H1 (cell line): ENCODE results near the gene WFDC12. TPM values are rescaled to one million over a fixed set of nuclear protein-coding genes. Genes with fewer than 3 reads are reported as not detected.
A peak's percentile ranks its signal among the peaks of the same experiment; 100 is the strongest.

Source experiments
- CTCF ChIA-PET: fragments of 300-600 bp; sonication (Branson Sonifier 250); formaldehyde crosslinking; loops from one replicate; lab custom pipeline; 2021; ENCODE audit not compliant: partially characterized antibody; lab: Charles Lee
- POLR2A ChIA-PET: fragments of 300-600 bp; sonication (Branson Sonifier 250); formaldehyde crosslinking; loops from one replicate; lab custom pipeline; 2021; ENCODE audit warnings: inconsistent platforms; ENCODE audit not compliant: partially characterized antibody; lab: Charles Lee
- DNase-seq, 2 experiments: peaks; one replicate each; pipeline versions ENCODE4 v3.0.0 to v3.0.0-alpha.2; 2010 to 2022; ENCODE audit warnings: low spot score in 2 of 2, low read depth in 1 of 2, mixed read lengths in 1 of 2
- FAIRE-seq: peaks from 2 replicates; lab custom pipeline; 2011; peaks lifted over from hg19 to GRCh38; lab: Jason Lieb, UNC
- H2AFZ ChIP-seq: 2 replicates; pipeline ENCODE4 v1.8.1; 2012; ENCODE audit warnings: low read length, inconsistent platforms
- H2AK5ac ChIP-seq: 2 replicates; pipeline ENCODE4 v1.6.1; 2013; ENCODE audit warnings: low read depth, low read length
- H2BK120ac ChIP-seq: replicated peaks from 2 replicates; pipeline ENCODE3; 2013; ENCODE audit warnings: low read depth, low read length, inconsistent platforms
- H2BK12ac ChIP-seq: 2 replicates; pipeline ENCODE4 v1.6.1; 2013; ENCODE audit warnings: low read depth, low read length
- H2BK15ac ChIP-seq: 2 replicates; pipeline ENCODE4 v1.6.1; 2013; ENCODE audit warnings: low read length
- H2BK20ac ChIP-seq: 2 replicates; pipeline ENCODE4 v1.6.1; 2013; ENCODE audit warnings: low read length
- H2BK5ac ChIP-seq: 2 replicates; pipeline ENCODE4 v1.6.1; 2013; ENCODE audit warnings: low read depth, low read length
- H3K14ac ChIP-seq: 2 replicates; pipeline ENCODE4 v1.6.1; 2013; ENCODE audit warnings: inconsistent platforms; ENCODE audit not compliant: insufficient read length
- H3K18ac ChIP-seq: 2 replicates; pipeline ENCODE4 v1.6.1; 2013; ENCODE audit warnings: low read length; ENCODE audit errors: extremely low read depth
- H3K23ac ChIP-seq: 2 replicates; pipeline ENCODE4 v1.6.1; 2013; ENCODE audit warnings: inconsistent platforms; ENCODE audit not compliant: insufficient read length
- H3K23me2 ChIP-seq: 2 replicates; pipeline ENCODE4 v1.6.1; 2013; ENCODE audit warnings: low read depth, low read length
- H3K27ac ChIP-seq: 2 replicates; pipeline ENCODE4 v1.6.1; 2011; ENCODE audit warnings: low read depth, low read length, inconsistent platforms
- H3K27me3 ChIP-seq, 4 experiments: replicated peaks in 1 of 4; 1 replicate in 1 of 4; 2 replicates in 3 of 4; pipeline versions ENCODE4 v1.6.1 to v1.8.1; 2011 to 2013; ENCODE audit warnings: low read length in 3 of 4, mild to moderate bottlenecking in 3 of 4, inconsistent platforms in 2 of 4, mixed read lengths in 2 of 4, moderate library complexity in 1 of 4; ENCODE audit not compliant: control insufficient read depth in 3 of 4, insufficient read depth in 3 of 4; ENCODE audit errors: extremely low read depth in 1 of 4
- H3K36me3 ChIP-seq, 4 experiments: 2 replicates each; pipeline versions ENCODE4 v1.6.1 to v1.8.1; 2011 to 2013; ENCODE audit warnings: mild to moderate bottlenecking in 4 of 4, low read length in 3 of 4, moderate library complexity in 2 of 4, control low read depth in 1 of 4, inconsistent platforms in 1 of 4; ENCODE audit not compliant: insufficient read depth in 4 of 4, control insufficient read depth in 2 of 4
- H3K4ac ChIP-seq: replicated peaks from 2 replicates; pipeline ENCODE3; 2013; ENCODE audit warnings: low read length, low read depth, mixed read lengths, inconsistent platforms; ENCODE audit not compliant: insufficient read length
- H3K4me1 ChIP-seq, 4 experiments: replicated peaks in 1 of 4; 1 replicate in 1 of 4; 2 replicates in 3 of 4; pipeline versions ENCODE4 v1.6.1 to v1.8.1; 2011 to 2013; ENCODE audit warnings: low read length in 3 of 4, inconsistent platforms in 2 of 4, mixed read lengths in 1 of 4; ENCODE audit not compliant: insufficient read depth in 4 of 4, control insufficient read depth in 3 of 4
- H3K4me2 ChIP-seq, 2 experiments: 2 replicates each; pipeline versions ENCODE4 v1.6.1 to v1.8.1; 2011 to 2013; ENCODE audit warnings: low read depth in 2 of 2, low read length in 2 of 2, control low read depth in 1 of 2, inconsistent platforms in 1 of 2, mild to moderate bottlenecking in 1 of 2; ENCODE audit not compliant: insufficient read depth in 1 of 2
- H3K4me3 ChIP-seq, 4 experiments: fragments of 200-600, 300-600 bp in 1 of 4; sonication (generic), shearing (Covaris generic), sonication (Bioruptor Twin) in 1 of 4; 2 replicates each; pipeline versions ENCODE4 v1.5.1 to v1.8.1; 2011 to 2016; ENCODE audit warnings: low read length in 4 of 4, low read depth in 3 of 4, control low read depth in 2 of 4, inconsistent platforms in 2 of 4, mild to moderate bottlenecking in 2 of 4, mixed read lengths in 1 of 4, moderate library complexity in 1 of 4; ENCODE audit not compliant: insufficient read depth in 2 of 4; ENCODE audit errors: extremely low read depth in 1 of 4
- H3K56ac ChIP-seq: replicated peaks from 2 replicates; pipeline ENCODE3; 2013; ENCODE audit warnings: low read depth, mild to moderate bottlenecking, mixed read lengths, low read length, inconsistent platforms; ENCODE audit not compliant: insufficient read length
- H3K79me1 ChIP-seq: 2 replicates; pipeline ENCODE4 v1.6.1; 2013; ENCODE audit warnings: low read depth, low read length, control low read depth
- H3K79me2 ChIP-seq, 2 experiments: 2 replicates each; pipeline versions ENCODE4 v1.6.1 to v1.8.1; 2012 to 2013; ENCODE audit warnings: low read length in 2 of 2, mild to moderate bottlenecking in 2 of 2, inconsistent platforms in 1 of 2; ENCODE audit not compliant: insufficient read depth in 2 of 2, control insufficient read depth in 1 of 2
- H3K9ac ChIP-seq, 4 experiments: replicated peaks in 1 of 4; 1 replicate in 1 of 4; 2 replicates in 3 of 4; pipeline versions ENCODE4 v1.6.1 to v1.8.1; 2011 to 2013; ENCODE audit warnings: low read depth in 3 of 4, low read length in 3 of 4, control low read depth in 2 of 4, mild to moderate bottlenecking in 2 of 4, moderate library complexity in 2 of 4, inconsistent platforms in 1 of 4; ENCODE audit errors: extremely low read depth in 1 of 4
- H3K9me3 ChIP-seq, 2 experiments: 2 replicates each; pipeline versions ENCODE4 v1.6.1 to v1.8.1; 2012 to 2013; ENCODE audit warnings: mild to moderate bottlenecking in 2 of 2, moderate library complexity in 2 of 2, control low read depth in 1 of 2, inconsistent platforms in 1 of 2, low read depth in 1 of 2, low read length in 1 of 2, mixed read lengths in 1 of 2; ENCODE audit not compliant: insufficient read depth in 2 of 2
- H4K20me1 ChIP-seq, 2 experiments: replicated peaks in 1 of 2; 2 replicates each; pipeline versions ENCODE3 to v1.8.1; 2011 to 2013; ENCODE audit warnings: inconsistent platforms in 2 of 2, low read length in 2 of 2, mild to moderate bottlenecking in 1 of 2; ENCODE audit not compliant: insufficient read depth in 2 of 2, control insufficient read depth in 1 of 2
- H4K5ac ChIP-seq: 2 replicates; pipeline ENCODE4 v1.6.1; 2013; ENCODE audit warnings: low read length, low read depth, mixed read lengths, inconsistent platforms; ENCODE audit not compliant: insufficient read length
- H4K8ac ChIP-seq: 2 replicates; pipeline ENCODE4 v1.8.0; 2013; ENCODE audit warnings: mild to moderate bottlenecking, moderate library complexity, low read length, inconsistent platforms; ENCODE audit not compliant: insufficient read depth; ENCODE audit errors: extremely low read depth
- H4K91ac ChIP-seq: replicated peaks from 2 replicates; pipeline ENCODE3; 2013; ENCODE audit warnings: low read length, mixed read lengths, inconsistent platforms; ENCODE audit not compliant: insufficient read length
- BCL11A ChIP-seq, 2 experiments: IDR thresholded peaks; one replicate each; pipeline ENCODE4 v1.6.1; 2011; ENCODE audit warnings: low read depth in 2 of 2, low read length in 2 of 2, mild to moderate bottlenecking in 2 of 2
- FOSL1 ChIP-seq: IDR thresholded peaks from 2 replicates; pipeline ENCODE4 v1.6.1; 2011; ENCODE audit warnings: mild to moderate bottlenecking, low read depth, low read length, moderate library complexity; ENCODE audit not compliant: insufficient read depth
- HDAC2 ChIP-seq, 2 experiments: fragments of 300-600 bp in 1 of 2; sonication (generic) in 1 of 2; IDR thresholded peaks; 2 replicates each; pipeline ENCODE4 v1.6.1; 2011 to 2012; ENCODE audit warnings: low read depth in 2 of 2, low read length in 2 of 2, mild to moderate bottlenecking in 2 of 2, moderate library complexity in 2 of 2, borderline replicate concordance in 1 of 2, inconsistent platforms in 1 of 2
- POLR2AphosphoS5 ChIP-seq: IDR thresholded peaks from 2 replicates; pipeline ENCODE4 v1.6.1; 2011; ENCODE audit warnings: low read depth, low read length
- RAD21 ChIP-seq, 2 experiments: IDR thresholded peaks in 1 of 2; conservative IDR thresholded peaks in 1 of 2; 2 replicates each; pipeline ENCODE4 v1.6.1; 2011; ENCODE audit warnings: low read depth in 2 of 2, low read length in 2 of 2, improper control_type of control experiment in 1 of 2, inconsistent platforms in 1 of 2, mild to moderate bottlenecking in 1 of 2, moderate library complexity in 1 of 2
- WGBS, 2 experiments: shearing (Covaris generic) in 1 of 2; methylation state at CpG; one replicate each; pipeline versions ENCODE4 v1.1.6 to v1.1.7; 2013 to 2015; ENCODE audit warnings: low lambda C conversion rate in 2 of 2, mixed read lengths in 2 of 2, inconsistent platforms in 1 of 2, low coverage in 1 of 2, missing lambda C conversion rate in 1 of 2; ENCODE audit not compliant: insufficient replicate concordance in 2 of 2, insufficient coverage in 1 of 2, insufficient read length in 1 of 2; ENCODE audit errors: extremely low coverage in 1 of 2, missing lambda C conversion rate in 1 of 2; 5-methylcytosine and 5-hydroxymethylcytosine counted together
- polyA plus RNA-seq, 7 experiments: library from polyadenylated mRNA; depleted of rRNA in 3 of 7; stranded (reverse) in 5 of 7; unstranded in 2 of 7; fragments of >200 nt in 5 of 7; fragments of 200-250 nt in 2 of 7; gene quantifications; 1 replicate in 5 of 7; 2 replicates in 1 of 7; 4 replicates in 1 of 7; pipeline versions ENCODE4 v1.2.1 to v1.2.3, GENCODE V29; 2011 to 2013; ENCODE audit warnings: missing spikeins in 2 of 7, mixed read lengths in 2 of 7
- total RNA-seq: library from RNA; stranded (reverse); fragmentation: NEBNext Ultra II Directional; extraction: Animal tissue kit (Norgen Biotek cat#: 25700); gene quantifications from 2 replicates; pipeline ENCODE4 v1.2.1, GENCODE V29; 2021
- TF ChIP-seq, protein P1 (sequence below): IDR thresholded peaks from 2 replicates; pipeline ENCODE4 v1.6.1; 2012; ENCODE audit warnings: inconsistent platforms
- TF ChIP-seq, protein P2 (sequence below): IDR thresholded peaks from 2 replicates; pipeline ENCODE4 v1.6.1; 2012; ENCODE audit warnings: low read length, inconsistent platforms
- TF ChIP-seq, protein P3 (sequence below): IDR thresholded peaks from 2 replicates; pipeline ENCODE4 v1.6.1; 2012; ENCODE audit warnings: inconsistent platforms

Gene WFDC12
- total and polyA plus RNA-seq, 2 of the 8 experiments (the other 6 are each of a cell fraction or from before 2014, with no cell fraction given), result not detected

GRCh38 chr20:45096781-45097180 is 27.5 kb downstream of the WFDC12 start:
- Histone ChIP-seq H3K23ac (no peak overlapping the region), H3K4me1 (peaks cover 2 to 13% (median 4%) of the 10 kb centered on the region in 4 experiments; a peak in 6 of 7 replicates), H3K14ac (no peak overlapping the region), H3K79me2 (no peaks in the 10 kb centered on the region), H3K79me1 (no peaks in the 10 kb centered on the region), H3K36me3 (peaks cover 0 to 5% (median 0%) of the 10 kb centered on the region in 4 experiments; a peak in 1 of 8 replicates), H3K9ac (no peak overlapping the region), H2BK120ac (no peak overlapping the region), H2BK20ac (no peak overlapping the region), H3K27ac (no peak overlapping the region), H2BK5ac (no peak overlapping the region), H3K4ac (no peak overlapping the region), H3K4me3 (no peak overlapping the region), H3K27me3 (peaks cover 5 to 41% (median 31%) of the 10 kb centered on the region in 4 experiments), H2BK15ac (no peak overlapping the region), H3K23me2 (no peaks in the 10 kb centered on the region; the same call in 1 of the 2 replicates), H3K18ac (no peak overlapping the region), H2AFZ (no peak overlapping the region), H3K9me3 (peaks cover 0 to 8% of the 10 kb centered on the region in 2 experiments; a peak in 2 of 4 replicates), H2BK12ac (no peak overlapping the region), H2AK5ac (0 out of 2 replicates have a peak overlapping the region, but pooled peaks have one; percentile 29), H3K4me2 (no peak overlapping the region), H3K56ac (no peak overlapping the region), H4K91ac (no peak overlapping the region), H4K5ac (no peak overlapping the region), H4K8ac (no peak overlapping the region), H4K20me1 (peaks cover 3 to 4% of the 10 kb centered on the region in 2 experiments)
- DNase-seq, result no peak
- WGBS, 2 experiments, result 91% methylated on average over 9 of the region's 9 CpGs; no CpG with 5 or more reads in 1 of the 2 experiments
- FAIRE-seq, result no peak
- POLR2A ChIA-PET, result interaction anchor here (1.3 kb wide), 1 partner anchor 84 kb away, joined by 4 read pairs; no protein-coding TSS in a partner anchor
- CTCF ChIA-PET, result interaction anchor here (0.7 to 17.6 kb wide), 28 partner anchors 10 to 317 kb away, joined by 3 to 233 read pairs (median 8); partner anchors contain the start of genes TOMM34 and WFDC5
- TF ChIP-seq, protein P1, sequence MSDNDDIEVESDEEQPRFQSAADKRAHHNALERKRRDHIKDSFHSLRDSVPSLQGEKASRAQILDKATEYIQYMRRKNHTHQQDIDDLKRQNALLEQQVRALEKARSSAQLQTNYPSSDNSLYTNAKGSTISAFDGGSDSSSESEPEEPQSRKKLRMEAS, result no peak
- no peak for TF ChIP-seq BCL11A (IDR thresholded peaks at IDR 0.05; ENCODE audit: low read depth in 2 of 2, low read length in 2 of 2)
- no peak for TF ChIP-seq FOSL1
- no peak for TF ChIP-seq POLR2AphosphoS5
- TF ChIP-seq, protein P2, sequence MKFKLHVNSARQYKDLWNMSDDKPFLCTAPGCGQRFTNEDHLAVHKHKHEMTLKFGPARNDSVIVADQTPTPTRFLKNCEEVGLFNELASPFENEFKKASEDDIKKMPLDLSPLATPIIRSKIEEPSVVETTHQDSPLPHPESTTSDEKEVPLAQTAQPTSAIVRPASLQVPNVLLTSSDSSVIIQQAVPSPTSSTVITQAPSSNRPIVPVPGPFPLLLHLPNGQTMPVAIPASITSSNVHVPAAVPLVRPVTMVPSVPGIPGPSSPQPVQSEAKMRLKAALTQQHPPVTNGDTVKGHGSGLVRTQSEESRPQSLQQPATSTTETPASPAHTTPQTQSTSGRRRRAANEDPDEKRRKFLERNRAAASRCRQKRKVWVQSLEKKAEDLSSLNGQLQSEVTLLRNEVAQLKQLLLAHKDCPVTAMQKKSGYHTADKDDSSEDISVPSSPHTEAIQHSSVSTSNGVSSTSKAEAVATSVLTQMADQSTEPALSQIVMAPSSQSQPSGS, result no peak
- TF ChIP-seq RAD21 (IDR thresholded peaks at IDR 0.05 in 1 of 2, conservative IDR thresholded peaks at IDR 0.05 in 1 of 2; ENCODE audit: low read depth in 2 of 2, low read length in 2 of 2), result no peak
- TF ChIP-seq, protein P3, sequence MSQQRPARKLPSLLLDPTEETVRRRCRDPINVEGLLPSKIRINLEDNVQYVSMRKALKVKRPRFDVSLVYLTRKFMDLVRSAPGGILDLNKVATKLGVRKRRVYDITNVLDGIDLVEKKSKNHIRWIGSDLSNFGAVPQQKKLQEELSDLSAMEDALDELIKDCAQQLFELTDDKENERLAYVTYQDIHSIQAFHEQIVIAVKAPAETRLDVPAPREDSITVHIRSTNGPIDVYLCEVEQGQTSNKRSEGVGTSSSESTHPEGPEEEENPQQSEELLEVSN, result no peak
- TF ChIP-seq HDAC2 (IDR thresholded peaks at IDR 0.05; ENCODE audit: borderline replicate concordance in 1 of 2, low read depth in 2 of 2, low read length in 2 of 2), result no peak
